Loucy (cell line): ENCODE data around the gene PFKFB3.

ENCODE experiments used
- H2AFZ ChIP-seq: fragments of 200-600 bp; sonication (generic); 2 replicates; pipeline ENCODE4 v1.6.0; 2016; ENCODE audit warnings: antibody characterized with exemption, mild to moderate bottlenecking, low read length, moderate library complexity
- H3F3A ChIP-seq: fragments of 200-600 bp; 2 replicates; pipeline ENCODE4 v1.6.0; 2016; ENCODE audit warnings: antibody characterized with exemption, low read depth, mild to moderate bottlenecking
- H3K27me3 ChIP-seq: fragments of 200-600 bp; sonication (generic); 2 replicates; pipeline ENCODE4 v1.6.1; 2014; ENCODE audit warnings: low read length, mild to moderate bottlenecking; ENCODE audit not compliant: insufficient read depth, poor library complexity, severe bottlenecking
- H3K36me3 ChIP-seq: fragments of 200-600 bp; sonication (generic); 2 replicates; pipeline ENCODE4 v1.6.1; 2016; ENCODE audit warnings: low read length; ENCODE audit not compliant: insufficient read depth
- H3K4me1 ChIP-seq: fragments of 200-600 bp; sonication (generic); 2 replicates; pipeline ENCODE4 v1.5.1; 2014; ENCODE audit warnings: low read length, mild to moderate bottlenecking; ENCODE audit not compliant: insufficient read depth, poor library complexity, severe bottlenecking
- H3K4me2 ChIP-seq: fragments of 200-600 bp; sonication (generic); 2 replicates; pipeline ENCODE4 v1.6.0; 2014; ENCODE audit warnings: antibody characterized with exemption, low read length, low read depth, mild to moderate bottlenecking; ENCODE audit not compliant: poor library complexity, severe bottlenecking
- H3K4me3 ChIP-seq: fragments of 200-600 bp; sonication (generic); 2 replicates; pipeline ENCODE4 v1.5.1; 2014; ENCODE audit warnings: low read length, mild to moderate bottlenecking, mixed read lengths; ENCODE audit not compliant: poor library complexity, severe bottlenecking
- H3K79me2 ChIP-seq: fragments of 200-600 bp; sonication (generic); 2 replicates; pipeline ENCODE4 v1.6.1; 2014; ENCODE audit warnings: low read length; ENCODE audit not compliant: insufficient read depth
- H3K9ac ChIP-seq: fragments of 200-600 bp; sonication (generic); 2 replicates; pipeline ENCODE4 v1.6.0; 2014; ENCODE audit warnings: mild to moderate bottlenecking, low read depth, low read length, moderate library complexity; ENCODE audit not compliant: poor library complexity, severe bottlenecking
- H3K9me2 ChIP-seq: fragments of 200-600 bp; sonication (generic); replicated peaks from 2 replicates; pipeline ENCODE4 v1.6.1; 2016; ENCODE audit warnings: low read depth, low read length, mixed read lengths
- H3K9me3 ChIP-seq: fragments of 200-600 bp; sonication (generic); 2 replicates; pipeline ENCODE4 v1.6.1; 2014; ENCODE audit warnings: mild to moderate bottlenecking, antibody characterized with exemption, low read length, low read depth; ENCODE audit not compliant: insufficient read depth
- H4K20me1 ChIP-seq: fragments of 200-600 bp; sonication (generic); 2 replicates; pipeline ENCODE4 v1.6.0; 2014; ENCODE audit warnings: antibody characterized with exemption, low read length, mild to moderate bottlenecking; ENCODE audit not compliant: insufficient read depth, poor library complexity, severe bottlenecking
- EZH2phosphoT487 ChIP-seq: fragments of 200-600 bp; IDR thresholded peaks from 2 replicates; pipeline ENCODE4 v1.6.1; 2018; ENCODE audit warnings: antibody characterized with exemption, mild to moderate bottlenecking, moderate library complexity, borderline replicate concordance
- TF ChIP-seq, protein P1 (sequence below): fragments of 200-600 bp; sonication (generic); conservative IDR thresholded peaks from 2 replicates; pipeline ENCODE4 v1.5.1; 2014; ENCODE audit warnings: mild to moderate bottlenecking, antibody characterized with exemption, low read length

Gene PFKFB3

DNA sequence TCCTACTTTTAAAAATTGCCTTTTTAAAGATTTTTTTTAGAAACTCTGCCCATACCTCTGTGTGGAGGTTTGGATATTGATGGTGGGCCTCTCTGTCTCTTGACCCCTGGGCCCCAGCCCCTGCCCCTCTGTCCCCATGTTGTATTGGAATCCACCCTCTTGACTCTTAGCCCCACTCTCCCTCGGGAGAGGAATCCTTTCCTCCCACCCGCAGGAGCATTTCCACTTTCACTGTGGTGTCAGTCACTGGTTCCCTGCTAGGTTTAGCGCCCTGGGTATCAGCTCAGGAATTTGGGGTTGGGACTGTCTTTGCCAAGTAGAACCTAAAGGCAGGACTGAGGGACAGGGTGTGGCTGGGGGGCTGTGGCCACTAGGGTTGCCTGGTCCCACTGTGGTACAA lies 10.1 kb downstream of the PFKFB3 start:
- no peaks in the 10 kb centered on the region for H3K9me3 ChIP-seq
- H3K9me2 ChIP-seq = no peaks in the 10 kb centered on the region
- H3K4me3 ChIP-seq = no peak overlapping the region
- no peaks in the 10 kb centered on the region for H3K27me3 ChIP-seq
- TF ChIP-seq, protein P1, sequence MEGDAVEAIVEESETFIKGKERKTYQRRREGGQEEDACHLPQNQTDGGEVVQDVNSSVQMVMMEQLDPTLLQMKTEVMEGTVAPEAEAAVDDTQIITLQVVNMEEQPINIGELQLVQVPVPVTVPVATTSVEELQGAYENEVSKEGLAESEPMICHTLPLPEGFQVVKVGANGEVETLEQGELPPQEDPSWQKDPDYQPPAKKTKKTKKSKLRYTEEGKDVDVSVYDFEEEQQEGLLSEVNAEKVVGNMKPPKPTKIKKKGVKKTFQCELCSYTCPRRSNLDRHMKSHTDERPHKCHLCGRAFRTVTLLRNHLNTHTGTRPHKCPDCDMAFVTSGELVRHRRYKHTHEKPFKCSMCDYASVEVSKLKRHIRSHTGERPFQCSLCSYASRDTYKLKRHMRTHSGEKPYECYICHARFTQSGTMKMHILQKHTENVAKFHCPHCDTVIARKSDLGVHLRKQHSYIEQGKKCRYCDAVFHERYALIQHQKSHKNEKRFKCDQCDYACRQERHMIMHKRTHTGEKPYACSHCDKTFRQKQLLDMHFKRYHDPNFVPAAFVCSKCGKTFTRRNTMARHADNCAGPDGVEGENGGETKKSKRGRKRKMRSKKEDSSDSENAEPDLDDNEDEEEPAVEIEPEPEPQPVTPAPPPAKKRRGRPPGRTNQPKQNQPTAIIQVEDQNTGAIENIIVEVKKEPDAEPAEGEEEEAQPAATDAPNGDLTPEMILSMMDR = no peak
- no peak for TF ChIP-seq EZH2phosphoT487
- H3K9ac ChIP-seq = no peak overlapping the region
- peaks cover 78% of the 10 kb centered on the region for H4K20me1 ChIP-seq
- peaks cover 62% of the 10 kb centered on the region; the same call in 1 of the 2 replicates for H3K36me3 ChIP-seq
- H3K4me2 ChIP-seq = no peak overlapping the region
- peaks cover 21% of the 10 kb centered on the region for H3K4me1 ChIP-seq
- no peaks in the 10 kb centered on the region for H3F3A ChIP-seq
- H2AFZ ChIP-seq = no peak overlapping the region
- H3K79me2 ChIP-seq = peaks cover 81% of the 10 kb centered on the region

DNA sequence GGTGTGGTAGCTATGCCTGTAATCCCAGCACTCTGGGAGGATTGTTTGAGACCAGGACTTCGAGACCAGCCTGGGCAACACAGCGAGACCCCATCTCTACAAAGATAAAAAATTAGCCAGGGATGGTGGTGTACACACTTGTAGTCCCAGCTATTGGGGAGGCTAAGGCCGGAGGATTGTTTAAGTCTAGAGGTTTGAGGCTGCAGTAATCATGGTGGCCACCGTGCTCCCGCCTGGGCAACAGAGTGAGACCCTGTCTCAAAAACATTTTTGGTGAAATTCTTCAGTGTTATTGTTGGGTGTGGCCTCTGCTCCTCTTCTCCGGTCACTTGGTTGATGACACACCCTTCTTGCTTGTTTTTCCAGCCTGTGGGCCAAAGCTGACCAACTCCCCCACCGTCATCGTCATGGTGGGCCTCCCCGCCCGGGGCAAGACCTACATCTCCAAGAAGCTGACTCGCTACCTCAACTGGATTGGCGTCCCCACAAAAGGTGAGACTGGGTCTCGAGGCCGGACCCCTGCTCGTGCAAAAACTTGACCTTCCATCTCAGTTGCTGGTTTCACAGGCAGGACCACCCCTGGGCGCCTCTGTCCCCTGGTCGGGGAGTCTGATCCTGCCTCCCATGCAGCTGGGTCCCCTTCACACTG lies 10.6 kb downstream of the PFKFB3 start:
- Histone ChIP-seq H3K9ac (no peak overlapping the region), H3K36me3 (peaks cover 66% of the 10 kb centered on the region; the same call in 1 of the 2 replicates), H3K4me1 (peaks cover 18% of the 10 kb centered on the region), H2AFZ (no peak overlapping the region), H3K9me3 (no peaks in the 10 kb centered on the region), H3K9me2 (no peaks in the 10 kb centered on the region), H3F3A (no peaks in the 10 kb centered on the region), H3K4me2 (no peak overlapping the region), H3K27me3 (no peaks in the 10 kb centered on the region), H3K4me3 (no peak overlapping the region), H3K79me2 (peaks cover 75% of the 10 kb centered on the region), H4K20me1 (peaks cover 74% of the 10 kb centered on the region)
- TF ChIP-seq, protein P1 = no peak
- TF ChIP-seq EZH2phosphoT487 = no peak

DNA sequence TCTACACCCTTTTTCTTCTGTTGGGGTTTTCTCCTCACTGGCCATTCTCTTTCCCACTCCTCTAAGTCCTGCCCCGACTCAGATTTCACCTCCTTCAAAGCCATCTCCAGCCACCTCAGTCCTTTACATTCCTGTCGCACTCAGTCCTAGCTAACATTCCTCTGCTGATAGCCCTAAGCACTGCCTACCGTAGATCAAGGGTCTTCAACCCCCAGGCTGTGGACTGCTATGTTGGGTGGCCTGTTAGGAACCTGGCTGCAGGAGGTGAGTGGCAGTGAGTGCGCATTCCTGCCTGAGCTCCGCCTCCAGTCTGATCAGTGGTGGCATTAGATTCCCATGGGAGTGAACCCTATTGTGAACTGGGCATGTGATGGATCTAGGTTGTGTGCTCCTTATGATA lies 11.2 kb downstream of the PFKFB3 start:
- TF ChIP-seq, protein P1 = no peak
- no peak for TF ChIP-seq EZH2phosphoT487

More for the DNA sequence above, 11.2 kb downstream of the PFKFB3 start:
- Histone ChIP-seq H3K4me2 (no peak overlapping the region), H4K20me1 (peaks cover 69% of the 10 kb centered on the region), H3K4me3 (no peak overlapping the region), H3K79me2 (peaks cover 70% of the 10 kb centered on the region), H3K9me3 (no peaks in the 10 kb centered on the region), H3K27me3 (no peaks in the 10 kb centered on the region), H3K36me3 (peaks cover 71% of the 10 kb centered on the region; the same call in 1 of the 2 replicates), H2AFZ (no peak overlapping the region), H3K9ac (no peak overlapping the region), H3F3A (no peaks in the 10 kb centered on the region), H3K9me2 (no peaks in the 10 kb centered on the region), H3K4me1 (peaks cover 12% of the 10 kb centered on the region)
